Right lung (tissue), 5 donors: Measurements from ENCODE around the gene JAK3. TPM values are rescaled to one million over a fixed set of nuclear protein-coding genes. Genes with fewer than 3 reads are reported as not detected.
"Not testable (repeated sequence)": the region's sequence is repeated elsewhere in the genome, so short reads cannot be mapped to it uniquely, and the experiment has no call there.

Source experiments
- DNase-seq, 2 donors: peaks; one replicate each; pipeline ENCODE4 v3.0.0-alpha.2; 2013
- polyA plus RNA-seq, 5 donors: library from polyadenylated mRNA; unstranded; fragments of 120-200 nt; gene quantifications; one replicate each; pipeline versions ENCODE4 v1.2.1 to v1.2.3, GENCODE V29; 2013; ENCODE audit warnings: inconsistent platforms in 1 of 5, low replicate concordance in 1 of 5; ENCODE audit not compliant: insufficient read length in 5 of 5, insufficient read depth in 1 of 5

JAK3 gene
- polyA plus RNA-seq, 5 donors, result 1.9 to 3.4 (median 2.8) TPM

GRCh38 chr19:17778968-17779929 is 68.5 kb downstream of the JAK3 start:
- DNase-seq, result no peak

GRCh38 chr19:17778251-17778967 is 69.4 kb downstream of the JAK3 start:
- DNase-seq, result no peak

- DNase-seq, result not testable (repeated sequence)
These were observed 69.9 kb downstream of the JAK3 start for GRCh38 chr19:17777840-17778239.

- no peak for DNase-seq
These were observed 71.6 kb downstream of the JAK3 start for GRCh38 chr19:17775991-17776803.

GRCh38 chr19:17775245-17775927 is 72.4 kb downstream of the JAK3 start:
- DNase-seq, result no peak

Other genes starting within 250 kb of the JAK3 start
- gene UNC13A, start 159.6 kb downstream of the JAK3 start, polyA plus RNA-seq, result under 1 TPM; 0.62 to 0.86 (median 0.73) TPM
- gene MAP1S, start 128.5 kb downstream of the JAK3 start, polyA plus RNA-seq, result 10 to 100 TPM; 22.2 to 41.4 (median 29.4) TPM
- gene FCHO1, start 96.5 kb downstream of the JAK3 start, polyA plus RNA-seq, result 1 to 10 TPM in 3 of 5 donors, under 1 TPM in 2; 0.46 to 1.3 (median 1.2) TPM
- gene B3GNT3, start 52.8 kb downstream of the JAK3 start, polyA plus RNA-seq, result under 1 TPM in 2 of 5 donors, not detected in 3; 0.10 to 0.12 TPM
- under 1 TPM in 1 of 5 donors, not detected in 4; 0.28 TPM for gene INSL3, start 26.5 kb downstream of the JAK3 start, polyA plus RNA-seq
- 1,000 to 10,000 TPM in 3 of 5 donors, 100 to 1,000 TPM in 2; 990 to 2,008 (median 1,110) TPM for gene RPL18A, start 11.9 kb upstream of the JAK3 start, polyA plus RNA-seq
- under 1 TPM in 4 of 5 donors, not detected in 1; 0.05 to 0.13 (median 0.08) TPM for gene SLC5A5, start 24.0 kb upstream of the JAK3 start, polyA plus RNA-seq
- gene CCDC124, start 85.0 kb upstream of the JAK3 start, polyA plus RNA-seq, result 10 to 100 TPM; 36.0 to 90.2 (median 46.2) TPM
- 1 to 10 TPM; 1.5 to 2.7 (median 1.8) TPM for gene KCNN1, start 119.1 kb upstream of the JAK3 start, polyA plus RNA-seq
- 10 to 100 TPM in 2 of 5 donors, 1 to 10 TPM in 3; 7.4 to 13.5 (median 8.8) TPM for gene ARRDC2, start 160.2 kb upstream of the JAK3 start, polyA plus RNA-seq
- under 1 TPM; 0.31 to 0.63 (median 0.53) TPM for gene IL12RB1, start 239.0 kb upstream of the JAK3 start, polyA plus RNA-seq
- gene MAST3, start 249.8 kb upstream of the JAK3 start, polyA plus RNA-seq, result 10 to 100 TPM in 1 of 5 donors, 1 to 10 TPM in 4; 3.8 to 10.3 (median 6.1) TPM